HepG2 (cell line): ENCODE results near the gene ASB8. TPM values are rescaled to one million over a fixed set of nuclear protein-coding genes. Genes with fewer than 3 reads are reported as not detected.

Source experiments
- ATAC-seq: fragments of 200-7000 bp; cut with Tn5 transposase; 3 replicates; pipeline ENCODE4 v1.9.1; 2020; ENCODE audit warnings: mild to moderate bottlenecking, moderate library complexity
- BruUV-seq: library from RNA; stranded (reverse); fragments of 400-500 nt; replicated peaks from 2 replicates; lab custom pipeline; 2021; lab: Mats Ljungman, UMichigan
- CTCF ChIA-PET: fragments of 300-600 bp; formaldehyde crosslinking; extraction: SDS; loops from one replicate; lab custom pipeline; 2021; ENCODE audit warnings: low total read pairs, inconsistent platforms, low intra/inter-chr PET ratio; lab: Yijun Ruan, JAX
- POLR2A ChIA-PET: fragments of 350-600 bp; sonication (Branson Sonifier 250); formaldehyde crosslinking; loops from one replicate; lab custom pipeline; 2020; ENCODE audit warnings: antibody characterized with exemption, inconsistent platforms; lab: Yijun Ruan, JAX
- DNase-seq: peaks from one replicate; pipeline ENCODE4 v3.0.0-alpha.2; 2015; ENCODE audit warnings: low spot score
- FAIRE-seq: peaks from 3 replicates; lab custom pipeline; 2011; peaks lifted over from hg19 to GRCh38; lab: Jason Lieb, UNC
- H2AFZ ChIP-seq: one replicate; pipeline ENCODE4 v1.6.1; 2011; ENCODE audit warnings: low read length, inconsistent platforms
- H3K27ac ChIP-seq: fragments of 300-600 bp; 3 replicates; pipeline ENCODE4 v1.8.0; 2011; ENCODE audit warnings: mixed run types, mild to moderate bottlenecking, mixed read lengths, low read length, inconsistent platforms; ENCODE audit not compliant: insufficient read depth; ENCODE audit errors: extremely low read length
- H3K27me3 ChIP-seq, 2 experiments: fragments of 200-600 bp in 1 of 2; 2 replicates in 1 of 2; 3 replicates in 1 of 2; pipeline versions ENCODE4 v1.6.0 to v1.8.0; 2011; ENCODE audit warnings: low read length in 2 of 2, mild to moderate bottlenecking in 2 of 2, moderate library complexity in 2 of 2, inconsistent platforms in 1 of 2; ENCODE audit not compliant: insufficient read depth in 2 of 2, control insufficient read depth in 1 of 2
- H3K36me3 ChIP-seq, 2 experiments: fragments of 200-600 bp in 1 of 2; replicated peaks in 1 of 2; 2 replicates in 1 of 2; 3 replicates in 1 of 2; pipeline versions ENCODE4 v1.5.1 to v1.8.0; 2011; ENCODE audit warnings: low read length in 2 of 2, inconsistent platforms in 1 of 2; ENCODE audit not compliant: insufficient read depth in 2 of 2, control insufficient read depth in 1 of 2
- H3K4me1 ChIP-seq: 2 replicates; pipeline ENCODE4 v1.5.1; 2012; ENCODE audit warnings: low read length, inconsistent platforms; ENCODE audit not compliant: insufficient read depth
- H3K4me2 ChIP-seq: 2 replicates; pipeline ENCODE4 v1.6.0; 2011; ENCODE audit warnings: low read depth, low read length, inconsistent platforms
- H3K4me3 ChIP-seq, 3 experiments: fragments of 200-600 bp in 1 of 3; sonication (generic), shearing (Covaris generic) in 1 of 3; replicated peaks in 1 of 3; 2 replicates each; pipeline ENCODE4 v1.5.1; 2011 to 2016; ENCODE audit warnings: low read length in 3 of 3, inconsistent platforms in 2 of 3, low read depth in 2 of 3, mild to moderate bottlenecking in 2 of 3, control low read depth in 1 of 3, mixed read lengths in 1 of 3; ENCODE audit not compliant: insufficient read depth in 1 of 3
- H3K79me2 ChIP-seq: one replicate; pipeline ENCODE4 v1.6.1; 2011; ENCODE audit warnings: low read length, inconsistent platforms; ENCODE audit not compliant: insufficient read depth
- H3K9ac ChIP-seq: 2 replicates; pipeline ENCODE4 v1.6.0; 2011; ENCODE audit warnings: mild to moderate bottlenecking, low read depth, low read length, inconsistent platforms; ENCODE audit not compliant: insufficient read depth
- H3K9me3 ChIP-seq: 2 replicates; pipeline ENCODE4 v1.5.1; 2012; ENCODE audit warnings: mild to moderate bottlenecking, low read length
- H4K20me1 ChIP-seq: 2 replicates; pipeline ENCODE4 v1.6.0; 2011; ENCODE audit warnings: inconsistent platforms, mild to moderate bottlenecking, low read length, moderate library complexity; ENCODE audit not compliant: insufficient read depth
- DPF2 ChIP-seq: sonication (generic); formaldehyde crosslinking; IDR thresholded peaks from 2 replicates; pipeline ENCODE4 v1.4.0; 2020; ENCODE audit warnings: mild to moderate bottlenecking, low read depth, missing genetic modification reagents, borderline replicate concordance
- EZH2 ChIP-seq: conservative IDR thresholded peaks from 2 replicates; pipeline ENCODE4 v1.6.1; 2012; ENCODE audit warnings: mild to moderate bottlenecking, low read depth, low read length, moderate library complexity
- HDAC1 ChIP-seq: sonication (generic); formaldehyde crosslinking; IDR thresholded peaks from 2 replicates; pipeline ENCODE4 v1.5.1; 2020; ENCODE audit warnings: mild to moderate bottlenecking, missing genetic modification reagents
- HMGA1 ChIP-seq: sonication (generic); formaldehyde crosslinking; conservative IDR thresholded peaks from 2 replicates; pipeline ENCODE4 v1.4.0; 2020; ENCODE audit warnings: missing genetic modification reagents
- KLF6 ChIP-seq: IDR thresholded peaks from 2 replicates; pipeline ENCODE4 v1.8.0; 2016; ENCODE audit warnings: missing biosample characterization, missing genetic modification reagents
- MLLT10 ChIP-seq: sonication (generic); formaldehyde crosslinking; IDR thresholded peaks from 2 replicates; pipeline ENCODE4 v1.4.0; 2020; ENCODE audit warnings: missing genetic modification reagents
- MXD4 ChIP-seq: IDR thresholded peaks from 2 replicates; pipeline ENCODE4 v1.6.1; 2016; ENCODE audit warnings: mild to moderate bottlenecking, missing biosample characterization, missing genetic modification reagents
- PHF21A ChIP-seq: sonication (generic); formaldehyde crosslinking; IDR thresholded peaks from 2 replicates; pipeline ENCODE4 v1.5.0; 2020; ENCODE audit warnings: mild to moderate bottlenecking, missing genetic modification reagents
- SALL2 ChIP-seq: sonication (generic); formaldehyde crosslinking; IDR thresholded peaks from 2 replicates; pipeline ENCODE4 v1.8.1; 2023; ENCODE audit warnings: mild to moderate bottlenecking, missing genetic modification reagents, inconsistent platforms
- SIX4 ChIP-seq: sonication (generic); formaldehyde crosslinking; IDR thresholded peaks from 2 replicates; pipeline ENCODE4 v1.4.0; 2020; ENCODE audit warnings: missing genetic modification reagents
- U2AF2 ChIP-seq: fragments of 200-400 bp; formaldehyde crosslinking; IDR thresholded peaks from 2 replicates; pipeline ENCODE4 v1.6.1; 2017; ENCODE audit warnings: low read depth, mild to moderate bottlenecking, low read length
- ZNF496 ChIP-seq: sonication (generic); formaldehyde crosslinking; IDR thresholded peaks from 2 replicates; pipeline ENCODE4 v1.8.1; 2023; ENCODE audit warnings: mild to moderate bottlenecking, moderate library complexity, missing genetic modification reagents; ENCODE audit not compliant: insufficient replicate concordance
- ZNF558 ChIP-seq: sonication (generic); formaldehyde crosslinking; IDR thresholded peaks from 2 replicates; pipeline ENCODE4 v1.9.0; 2022; ENCODE audit warnings: mild to moderate bottlenecking, missing genetic modification reagents, borderline replicate concordance
- ZNF775 ChIP-seq: sonication (generic); formaldehyde crosslinking; IDR thresholded peaks from 2 replicates; pipeline ENCODE4 v1.4.0; 2020; ENCODE audit warnings: missing genetic modification reagents, mild to moderate bottlenecking, moderate library complexity, borderline replicate concordance
- WGBS: methylation state at CpG from one replicate; pipeline ENCODE4 v1.1.6; 2017; ENCODE audit warnings: low lambda C conversion rate; 5-methylcytosine and 5-hydroxymethylcytosine counted together
- in situ Hi-C: cut with HindIII; loops from 2 replicates; pipeline ENCODE4 v1.10.0; 2017; ENCODE audit warnings: low pct_unique_long_range_greater_than_20kb; ENCODE audit not compliant: extremely low pct_ligation_motif_present
- intact Hi-C: fragments of 100-400 bp; cut with micrococcal nuclease; formaldehyde crosslinking; loops from one replicate; pipeline ENCODE4 v1.10.0; 2022; ENCODE audit not compliant: unreplicated experiment
- polyA plus RNA-seq, 8 experiments: library from polyadenylated mRNA; depleted of rRNA in 3 of 8; stranded (reverse) in 7 of 8; unstranded in 1 of 8; fragments of >200 nt; fragmentation: Illumina TruSeq in 4 of 8; extraction: Trizol in 4 of 8; gene quantifications; 2 replicates each; pipeline versions ENCODE4 v1.2.1 to v1.2.3, GENCODE V29; 2011 to 2016; ENCODE audit warnings: low read depth in 4 of 8, missing spikeins in 1 of 8, mixed read lengths in 1 of 8; ENCODE audit not compliant: insufficient read depth in 1 of 8
- total RNA-seq, 5 experiments: library from RNA; depleted of rRNA; stranded (reverse); fragments of >200 nt; fragmentation: Illumina TruSeq; extraction: Trizol; gene quantifications; 2 replicates each; pipeline ENCODE4 v1.2.3, GENCODE V29; 2016; ENCODE audit warnings: low read depth in 1 of 5
- TF ChIP-seq, protein P1 (sequence below): sonication (generic); formaldehyde crosslinking; IDR thresholded peaks from 2 replicates; pipeline ENCODE4 v1.5.0; 2020; ENCODE audit warnings: mild to moderate bottlenecking, missing genetic modification reagents, borderline replicate concordance
- TF ChIP-seq, protein P2 (sequence below): sonication (generic); IDR thresholded peaks from 2 replicates; pipeline ENCODE4 v1.6.1; 2016; ENCODE audit warnings: low read depth, borderline replicate concordance

The ASB8 gene
- total and polyA plus RNA-seq, 2 of the 13 experiments (the other 11 are each of a cell fraction or from before 2014, with no cell fraction given) = 14.0 to 15.5 TPM

DNA sequence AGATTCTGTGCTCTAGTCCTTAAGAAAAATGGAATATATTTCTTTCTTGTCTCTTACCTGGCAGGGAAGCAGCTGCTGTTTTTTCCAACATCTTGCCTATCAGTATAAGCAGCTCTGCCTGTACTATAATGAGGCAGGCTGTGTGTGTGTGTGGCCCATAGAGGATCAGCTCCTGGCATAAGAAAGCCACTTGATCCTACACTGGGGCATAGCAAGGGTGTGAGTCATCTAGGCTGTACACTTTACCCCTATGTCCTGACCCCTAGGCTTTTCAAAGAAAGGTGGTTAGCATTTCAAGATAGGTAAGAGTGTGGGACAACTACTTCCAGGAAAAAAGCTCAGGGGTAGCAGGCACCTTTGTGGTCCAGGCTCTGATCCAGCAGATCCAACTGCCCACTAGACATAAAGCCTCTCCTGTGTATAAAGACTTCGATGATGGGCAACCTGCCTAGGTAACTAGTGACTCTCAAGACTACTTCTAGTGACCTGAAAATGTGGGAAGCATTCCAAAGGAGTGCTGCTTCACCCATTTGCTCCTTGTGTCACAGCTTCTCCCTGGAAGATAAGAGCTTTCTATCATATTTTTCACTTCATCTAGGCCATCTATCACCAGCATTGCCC, 46.5 kb downstream of the ASB8 start:
- Histone ChIP-seq H3K4me3 (no peak overlapping the region), H2AFZ (no peak overlapping the region), H3K4me2 (no peak overlapping the region), H3K9me3 (no peaks in the 10 kb centered on the region), H4K20me1 (no peaks in the 10 kb centered on the region), H3K79me2 (no peaks in the 10 kb centered on the region), H3K27me3 (peaks cover 0 to 5% of the 10 kb centered on the region in 2 experiments; a peak in 1 of 5 replicates), H3K36me3 (no peaks in the 10 kb centered on the region), H3K9ac (no peak overlapping the region), H3K27ac (no peak overlapping the region), H3K4me1 (peaks cover 18% of the 10 kb centered on the region)
- ChIA-PET POLR2A (no interaction called here), CTCF (no interaction called here)
- intact Hi-C loops = no loop called here
- TF ChIP-seq PHF21A (no peak), U2AF2 (no peak), KLF6 (no peak), MXD4 (CRISPR knock-in tag) (no peak), EZH2 (no peak)
- TF ChIP-seq, protein P1, sequence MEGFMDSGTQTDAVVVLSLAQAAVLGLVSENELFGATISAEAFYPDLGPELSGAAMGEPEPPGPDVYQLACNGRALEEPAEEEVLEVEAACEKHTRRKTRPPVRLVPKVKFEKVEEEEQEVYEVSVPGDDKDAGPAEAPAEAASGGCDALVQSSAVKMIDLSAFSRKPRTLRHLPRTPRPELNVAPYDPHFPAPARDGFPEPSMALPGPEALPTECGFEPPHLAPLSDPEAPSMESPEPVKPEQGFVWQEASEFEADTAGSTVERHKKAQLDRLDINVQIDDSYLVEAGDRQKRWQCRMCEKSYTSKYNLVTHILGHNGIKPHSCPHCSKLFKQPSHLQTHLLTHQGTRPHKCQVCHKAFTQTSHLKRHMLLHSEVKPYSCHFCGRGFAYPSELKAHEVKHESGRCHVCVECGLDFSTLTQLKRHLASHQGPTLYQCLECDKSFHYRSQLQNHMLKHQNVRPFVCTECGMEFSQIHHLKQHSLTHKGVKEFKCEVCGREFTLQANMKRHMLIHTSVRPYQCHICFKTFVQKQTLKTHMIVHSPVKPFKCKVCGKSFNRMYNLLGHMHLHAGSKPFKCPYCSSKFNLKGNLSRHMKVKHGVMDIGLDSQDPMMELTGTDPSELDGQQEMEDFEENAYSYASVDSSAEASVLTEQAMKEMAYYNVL (CRISPR knock-in tag) = no peak
- DNase-seq (no peak), FAIRE-seq (no peak), ATAC-seq (no peak)
- BruUV-seq = no TSS peak
- in situ Hi-C loops = no loop called here
- 0% methylated on average over 1 of the region's 1 CpG for WGBS

DNA sequence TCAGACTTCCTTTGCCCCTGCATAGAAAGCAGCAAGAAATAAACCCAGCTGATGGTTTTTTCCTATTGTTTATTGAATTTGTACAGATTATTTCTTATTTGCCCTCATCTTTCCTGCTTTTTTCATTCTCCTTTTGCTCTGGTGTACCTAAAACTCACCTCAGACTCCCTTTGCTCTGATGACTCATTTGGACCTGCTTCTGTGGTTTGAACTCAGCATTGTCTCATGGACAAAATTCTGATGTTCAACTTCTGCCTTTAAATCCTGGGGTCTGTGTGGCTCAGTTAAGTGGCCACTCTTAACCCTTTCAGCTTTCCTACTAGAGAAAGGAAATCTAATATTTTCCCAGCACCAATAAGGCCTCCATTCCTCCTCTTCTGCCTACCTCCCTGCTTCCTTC, 47.9 kb downstream of the ASB8 start:
- CTCF ChIA-PET = no interaction called here
- TF ChIP-seq MLLT10 (CRISPR knock-in tag) (no peak), HMGA1 (CRISPR knock-in tag) (no peak), HDAC1 (CRISPR knock-in tag) (no peak), DPF2 (no peak), SIX4 (CRISPR knock-in tag) (no peak), ZNF558 (CRISPR knock-in tag) (no peak), ZNF496 (CRISPR knock-in tag) (no peak), SALL2 (no peak), ZNF775 (CRISPR knock-in tag) (no peak)
- TF ChIP-seq, protein P2, sequence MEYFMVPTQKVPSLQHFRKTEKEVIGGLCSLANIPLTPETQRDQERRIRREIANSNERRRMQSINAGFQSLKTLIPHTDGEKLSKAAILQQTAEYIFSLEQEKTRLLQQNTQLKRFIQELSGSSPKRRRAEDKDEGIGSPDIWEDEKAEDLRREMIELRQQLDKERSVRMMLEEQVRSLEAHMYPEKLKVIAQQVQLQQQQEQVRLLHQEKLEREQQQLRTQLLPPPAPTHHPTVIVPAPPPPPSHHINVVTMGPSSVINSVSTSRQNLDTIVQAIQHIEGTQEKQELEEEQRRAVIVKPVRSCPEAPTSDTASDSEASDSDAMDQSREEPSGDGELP = no peak
- TF ChIP-seq, all 625 proteins: peak for 0
- ATAC-seq (no peak), FAIRE-seq (no peak), DNase-seq (no peak)
- Histone ChIP-seq H3K4me3 (no peak overlapping the region), H3K27me3 (peaks cover 0 to 2% of the 10 kb centered on the region in 2 experiments; a peak in 1 of 5 replicates), H3K9ac (no peak overlapping the region), H2AFZ (no peak overlapping the region), H3K4me2 (no peak overlapping the region), H4K20me1 (no peaks in the 10 kb centered on the region), H3K4me1 (peaks cover 22% of the 10 kb centered on the region), H3K27ac (no peak overlapping the region), H3K79me2 (peaks cover 9% of the 10 kb centered on the region), H3K36me3 (no peaks in the 10 kb centered on the region), H3K9me3 (no peaks in the 10 kb centered on the region)
- intact Hi-C loops (loop anchor here (10.0 kb wide), 1 partner anchor 105 kb away; the partner anchor contains the start of gene COL2A1), in situ Hi-C loops (no loop called here)
- no TSS peak for BruUV-seq
- POLR2A ChIA-PET = no interaction called here
